TTC549 (cell line): ENCODE data around the gene FST.

Source experiments
- FAIRE-seq: peaks from 2 replicates; lab custom pipeline; 2012; peaks lifted over from hg19 to GRCh38; lab: Jason Lieb, UNC

Gene FST

DNA sequence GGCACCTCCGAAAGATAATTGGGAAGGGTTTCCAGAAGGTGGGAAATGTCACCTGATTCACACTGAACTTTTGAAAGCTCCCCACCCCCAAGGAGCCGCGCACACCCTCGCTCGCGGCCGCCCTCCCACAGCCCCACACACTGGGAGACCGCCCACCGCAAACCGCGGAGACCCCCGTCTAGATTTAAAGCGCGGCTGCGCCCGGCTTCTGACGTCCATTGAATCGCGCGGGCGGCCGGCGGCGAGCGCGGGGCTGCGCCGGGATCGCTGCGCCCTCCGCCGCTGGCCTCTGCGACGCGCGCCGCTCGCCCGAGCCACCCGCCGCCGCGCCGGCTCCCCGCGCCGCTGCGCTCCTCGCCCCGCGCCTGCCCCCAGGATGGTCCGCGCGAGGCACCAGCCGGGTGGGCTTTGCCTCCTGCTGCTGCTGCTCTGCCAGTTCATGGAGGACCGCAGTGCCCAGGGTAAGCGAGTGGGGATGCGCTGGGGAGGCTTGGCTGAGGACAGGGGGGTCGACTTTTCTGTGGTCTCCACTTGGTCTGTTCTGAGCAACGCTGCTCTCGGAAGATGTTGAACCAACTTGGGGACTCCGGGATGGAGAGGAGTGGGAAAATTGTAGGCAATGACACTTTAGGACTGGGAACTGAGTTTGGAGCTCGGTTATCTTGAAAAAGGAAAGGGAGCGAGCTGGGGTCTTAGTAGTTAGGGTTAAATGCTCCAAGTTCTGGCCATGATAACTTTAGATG is at the start of gene FST:
Gene FST (plus strand): TSS at position 214 of the 743 bp plus-strand sequence. CDS start 163 bp downstream, at position 377.
- no peak for FAIRE-seq

DNA sequence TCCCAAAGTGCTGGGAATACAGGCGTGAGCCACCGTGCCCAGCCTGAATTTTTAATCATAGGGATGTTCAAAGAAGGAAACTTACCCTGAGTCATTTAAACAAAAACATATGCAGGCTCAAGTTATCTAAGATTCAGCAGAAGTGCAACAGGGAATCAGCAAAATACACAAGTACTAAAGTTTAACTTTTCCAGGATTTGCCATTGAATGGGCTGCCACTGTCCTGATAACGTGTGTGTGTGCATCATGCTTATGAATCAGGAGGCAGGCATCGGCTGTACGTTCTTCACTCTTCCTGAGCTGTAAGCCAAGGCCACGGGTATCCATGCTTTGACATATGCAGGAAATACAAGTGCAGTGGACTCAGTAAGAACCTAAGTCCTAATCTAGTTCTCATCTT is 48.8 kb upstream of the FST start:
- no peak for FAIRE-seq

- no peak for FAIRE-seq
These were observed 47.4 kb upstream of the FST start for GRCh38 chr5:53433026-53433425.

DNA sequence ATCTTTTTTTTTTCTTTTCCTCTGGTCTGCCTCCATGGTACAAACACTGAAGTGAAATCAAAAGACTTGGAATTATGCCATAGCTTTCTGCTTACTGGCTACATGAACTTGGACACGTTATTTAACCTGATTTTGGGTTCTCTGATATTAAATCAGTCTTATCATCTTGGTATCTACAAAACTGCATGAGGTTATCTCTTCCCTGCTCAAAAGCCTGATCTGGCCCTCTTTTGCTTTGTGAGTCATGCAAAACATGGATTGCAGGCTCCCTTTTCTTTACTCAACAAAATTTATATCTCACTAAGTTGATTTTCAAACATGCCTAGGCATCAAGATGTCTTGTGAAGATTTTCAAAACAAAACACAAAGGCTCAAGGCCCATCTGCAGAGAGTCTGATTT is 45.9 kb upstream of the FST start:
- no peak for FAIRE-seq

GRCh38 chr5:53436480-53437191 is 43.8 kb upstream of the FST start:
- FAIRE-seq = no peak

GRCh38 chr5:53438079-53438478 is 42.4 kb upstream of the FST start:
- FAIRE-seq = no peak

GRCh38 chr5:53438486-53439472 is 41.6 kb upstream of the FST start:
- no peak for FAIRE-seq

- FAIRE-seq = no peak
These were observed 37.5 kb upstream of the FST start for GRCh38 chr5:53442961-53443360.

DNA sequence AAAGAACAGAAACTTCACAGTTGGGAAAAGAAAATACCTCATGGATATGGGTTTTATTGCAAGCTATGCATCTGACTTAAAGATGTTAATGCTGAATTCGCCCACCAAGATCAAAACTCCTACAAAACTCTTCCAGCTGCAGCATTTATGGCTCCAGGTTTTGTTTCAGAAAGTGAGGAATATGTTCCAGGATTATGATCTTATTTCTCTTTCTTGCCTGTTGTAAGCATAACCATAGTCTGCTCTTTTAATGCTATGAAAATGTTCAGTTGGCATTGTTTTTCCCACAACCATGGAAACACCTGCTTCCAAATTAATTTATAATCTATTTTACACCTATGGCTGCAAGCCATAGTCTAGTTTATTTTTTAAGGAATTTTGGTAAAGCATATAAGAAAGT is 34.9 kb upstream of the FST start:
- no peak for FAIRE-seq

GRCh38 chr5:53446908-53447307 is 33.5 kb upstream of the FST start:
- FAIRE-seq = no peak

- FAIRE-seq = no peak
These were observed 31.6 kb upstream of the FST start for GRCh38 chr5:53448851-53449250.

DNA sequence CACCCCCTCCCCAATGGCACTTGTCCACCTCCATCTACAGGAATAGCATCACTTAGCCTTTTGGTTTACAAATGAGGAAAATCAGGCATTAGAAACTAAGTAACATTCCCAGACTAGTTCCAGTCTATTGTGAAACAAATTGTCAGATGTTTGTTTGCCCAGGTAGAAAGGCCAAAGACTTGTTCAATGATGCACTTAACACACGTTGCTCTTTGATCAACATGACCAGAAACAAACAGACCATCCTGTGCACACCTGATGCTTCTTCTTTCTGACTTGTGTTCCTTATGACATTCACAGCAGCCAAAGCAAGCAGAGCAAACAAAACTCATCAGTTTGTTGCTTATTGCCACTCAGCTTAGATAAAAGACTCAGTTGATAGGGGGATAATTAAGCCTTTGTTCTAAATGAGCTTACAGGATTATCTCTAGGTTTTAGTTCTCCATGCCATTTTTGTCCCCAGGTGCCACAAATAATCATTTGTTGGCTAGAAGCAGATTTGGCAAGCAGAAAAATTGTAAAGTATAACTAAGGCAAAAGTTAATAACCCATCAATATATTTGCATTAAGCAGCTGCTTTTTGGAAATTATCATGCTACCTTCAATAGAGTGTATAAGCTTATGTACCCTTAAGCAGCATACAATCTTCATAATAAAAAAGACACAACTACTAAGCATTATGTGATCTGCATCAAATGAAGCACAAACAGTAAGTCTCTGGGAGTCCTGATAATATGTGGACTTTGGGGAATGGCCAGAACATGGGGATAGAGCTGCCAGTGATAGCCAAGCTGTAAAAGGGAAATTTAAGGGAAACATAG is 26.3 kb upstream of the FST start:
- no peak for FAIRE-seq

DNA sequence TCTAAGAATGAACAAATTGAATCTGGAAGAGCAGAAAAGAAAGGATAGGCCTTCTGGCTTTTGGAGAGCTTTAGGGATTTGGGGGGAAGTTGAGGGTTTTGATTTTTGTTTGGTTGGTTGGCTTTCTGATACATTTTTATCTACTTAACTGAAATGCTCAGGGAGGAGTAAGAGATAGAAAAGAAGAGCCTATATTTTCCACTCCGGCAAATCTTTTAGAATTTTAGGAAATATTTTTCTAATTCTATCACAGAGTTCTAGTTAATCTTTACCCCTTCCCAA is 25.8 kb upstream of the FST start:
- FAIRE-seq = no peak

DNA sequence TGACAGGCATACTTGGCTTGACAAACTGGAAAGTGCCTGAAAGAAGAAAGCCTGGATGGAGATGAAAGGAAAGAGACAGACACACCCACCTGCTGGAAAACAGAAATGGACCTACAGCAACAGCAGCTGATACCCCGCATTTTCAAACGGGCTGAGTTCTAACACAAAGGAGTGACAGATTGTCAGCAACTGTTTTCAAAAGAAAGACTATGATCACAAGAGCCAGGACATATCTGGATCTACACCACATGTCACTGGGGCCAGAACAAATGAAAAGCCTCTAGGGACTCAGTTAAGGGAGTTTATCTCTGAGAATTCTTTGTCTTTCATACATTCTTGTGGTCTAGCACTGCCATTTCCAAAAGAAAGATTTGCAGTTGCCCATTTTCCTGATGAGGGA is 24.1 kb upstream of the FST start:
- FAIRE-seq = no peak

DNA sequence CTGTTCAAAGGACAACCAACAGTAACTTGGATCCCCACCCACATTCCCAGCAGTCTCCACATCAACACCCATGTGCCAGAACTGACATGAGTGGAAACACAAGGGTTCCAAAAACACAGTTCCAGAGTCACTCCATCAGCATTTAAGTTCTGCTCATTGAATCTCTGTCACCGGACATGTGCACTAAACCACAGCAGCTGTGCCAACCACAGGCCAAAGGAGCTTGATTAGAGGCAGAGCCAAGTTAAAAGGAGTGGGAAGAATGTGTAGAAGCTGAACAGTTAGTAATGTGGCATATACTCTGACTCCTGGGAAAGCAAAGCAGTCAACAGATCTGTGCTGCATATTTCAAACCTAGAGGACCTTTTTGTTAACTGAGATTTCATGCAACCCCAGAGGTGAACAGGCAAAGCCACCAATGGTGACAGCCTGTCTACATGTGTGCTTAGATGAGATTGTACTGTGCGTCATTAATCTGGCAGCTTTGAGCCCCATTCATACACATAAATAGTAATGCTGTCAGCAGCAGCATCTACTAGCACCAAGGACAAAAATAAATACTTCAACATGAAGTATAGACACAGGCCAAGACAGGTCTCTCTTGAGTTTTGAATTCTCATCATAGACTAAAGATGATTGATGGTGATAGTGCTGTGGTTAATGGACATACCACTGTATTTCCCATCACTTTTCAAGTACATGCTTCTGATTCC is 16.4 kb upstream of the FST start:
- no peak for FAIRE-seq

- no peak for FAIRE-seq
These were observed 15.7 kb upstream of the FST start for GRCh38 chr5:53464722-53465121.

GRCh38 chr5:53469946-53470687 is 10.3 kb upstream of the FST start:
- no peak for FAIRE-seq

GRCh38 chr5:53472279-53472678 is 8.2 kb upstream of the FST start:
- no peak for FAIRE-seq

DNA sequence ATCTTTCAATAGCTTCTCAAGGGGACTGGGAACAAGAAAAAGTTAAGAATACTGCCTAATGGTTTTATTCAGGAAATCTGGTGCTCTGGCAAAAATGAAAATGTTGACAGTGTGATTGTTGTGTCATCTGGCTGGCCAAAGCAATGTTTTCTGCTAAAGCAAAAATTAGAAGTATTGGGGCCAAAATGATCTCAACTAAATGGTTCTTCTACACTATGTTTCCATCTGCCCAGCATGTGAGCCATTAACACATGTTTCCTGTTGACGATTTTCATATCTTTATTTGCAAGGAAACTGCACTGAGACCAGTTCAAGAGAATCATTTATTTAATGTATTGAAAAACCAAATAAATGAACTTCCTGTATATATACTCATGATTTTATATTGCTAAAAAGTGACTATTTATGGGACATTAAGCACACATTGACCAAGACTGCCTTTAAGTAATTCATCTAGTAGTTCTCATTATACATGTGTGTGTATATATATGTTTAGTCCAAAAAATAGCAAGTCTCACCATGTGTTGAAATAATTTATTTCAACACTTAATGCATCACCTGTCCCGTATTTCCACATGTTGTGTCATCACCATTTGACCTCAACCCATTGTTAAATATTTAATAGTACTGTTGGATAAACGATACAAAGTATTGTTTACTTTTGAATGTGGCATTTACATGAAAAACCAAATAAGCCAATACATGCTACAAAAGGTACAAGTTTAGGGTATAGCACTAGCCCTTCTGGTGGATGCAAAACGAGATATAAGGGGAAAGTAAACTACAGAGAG is 7.5 kb upstream of the FST start:
- FAIRE-seq = no peak

- FAIRE-seq = no peak
These were observed 6.8 kb upstream of the FST start for GRCh38 chr5:53473633-53474032.
